Measurements from ENCODE around the gene FBLN2. TPM values are rescaled to one million over a fixed set of nuclear protein-coding genes. Genes with fewer than 3 reads are reported as not detected.

The FBLN2 gene
- total RNA-seq, 2 donors from 2014 or later = 0.19 TPM; not detected in 1

GRCh38 chr3:13683288-13683687 lies 134.4 kb downstream of the FBLN2 start:
- Mint-ChIP-seq H3K27ac (peak overlapping the region; percentile 25), H3K4me3 (no peak overlapping the region), H3K4me1 (peaks cover 11% of the 10 kb centered on the region), H3K27me3 (peaks cover 10% of the 10 kb centered on the region), H3K36me3 (ENCODE audit: low read depth) (no peaks in the 10 kb centered on the region), H3K9me3 (peaks cover 9% of the 10 kb centered on the region)
- no peak for ATAC-seq (replicated peaks)

DNA sequence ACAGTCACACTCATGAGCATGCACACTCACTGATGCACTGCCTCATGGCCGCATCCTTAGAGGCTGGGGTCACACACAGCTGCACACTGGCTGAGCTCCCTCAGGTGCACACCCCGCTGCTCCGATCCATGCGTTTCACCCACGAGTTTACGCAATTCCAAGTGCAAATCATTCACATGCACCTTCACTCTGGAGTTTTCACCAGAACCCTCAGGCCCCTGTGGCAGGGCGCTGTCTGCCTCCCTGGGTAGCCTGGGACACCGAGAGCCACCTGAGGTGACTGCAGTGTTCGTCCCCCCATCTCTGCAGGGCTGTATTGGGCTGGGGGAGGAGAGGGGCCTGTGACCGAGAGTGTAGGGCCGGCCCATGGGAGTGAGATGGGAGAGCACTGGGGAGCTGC lies 134.8 kb downstream of the FBLN2 start:
- no peaks in the 10 kb centered on the region for H3K36me3 Mint-ChIP-seq (ENCODE audit: low read depth)
- ATAC-seq (replicated peaks) = no peak
- H3K9me3 Mint-ChIP-seq = peaks cover 9% of the 10 kb centered on the region
- H3K4me3 Mint-ChIP-seq = no peak overlapping the region
- H3K27me3 Mint-ChIP-seq = peaks cover 10% of the 10 kb centered on the region
- H3K27ac Mint-ChIP-seq = peak overlapping the region; percentile 25
- peaks cover 11% of the 10 kb centered on the region for H3K4me1 Mint-ChIP-seq

- Mint-ChIP-seq H3K9me3 (peaks cover 9% of the 10 kb centered on the region), H3K27me3 (peaks cover 10% of the 10 kb centered on the region), H3K36me3 (ENCODE audit: low read depth) (no peaks in the 10 kb centered on the region), H3K4me3 (no peak overlapping the region), H3K4me1 (peaks cover 11% of the 10 kb centered on the region), H3K27ac (no peak overlapping the region)
- no peak for ATAC-seq (replicated peaks)
Measured at GRCh38 chr3:13684350-13684749, 135.4 kb downstream of the FBLN2 start.

DNA sequence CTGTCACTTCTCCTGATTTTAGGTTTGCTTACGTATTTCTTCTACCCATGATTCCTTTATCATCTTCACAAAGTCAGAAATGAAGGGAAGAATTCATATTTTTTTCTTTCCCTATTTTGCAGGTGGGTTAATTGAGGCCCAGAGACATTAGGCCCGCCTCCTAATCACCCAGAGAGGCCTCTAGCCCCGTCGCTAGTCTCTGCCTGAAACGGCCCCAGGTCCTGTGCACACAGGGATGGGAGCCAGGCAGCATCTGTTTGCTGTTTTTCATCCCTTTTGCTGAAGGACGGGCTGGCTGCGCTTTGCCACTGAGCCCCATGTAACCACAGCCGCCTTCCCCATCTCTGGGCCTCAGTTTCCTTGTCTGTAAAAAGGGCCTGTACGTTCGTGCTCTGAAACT lies 135.9 kb downstream of the FBLN2 start:
- Mint-ChIP-seq H3K4me1 (peaks cover 11% of the 10 kb centered on the region), H3K4me3 (no peak overlapping the region), H3K27me3 (peaks cover 10% of the 10 kb centered on the region), H3K36me3 (ENCODE audit: low read depth) (no peaks in the 10 kb centered on the region), H3K27ac (no peak overlapping the region), H3K9me3 (peaks cover 9% of the 10 kb centered on the region)
- ATAC-seq (replicated peaks) = no peak

DNA sequence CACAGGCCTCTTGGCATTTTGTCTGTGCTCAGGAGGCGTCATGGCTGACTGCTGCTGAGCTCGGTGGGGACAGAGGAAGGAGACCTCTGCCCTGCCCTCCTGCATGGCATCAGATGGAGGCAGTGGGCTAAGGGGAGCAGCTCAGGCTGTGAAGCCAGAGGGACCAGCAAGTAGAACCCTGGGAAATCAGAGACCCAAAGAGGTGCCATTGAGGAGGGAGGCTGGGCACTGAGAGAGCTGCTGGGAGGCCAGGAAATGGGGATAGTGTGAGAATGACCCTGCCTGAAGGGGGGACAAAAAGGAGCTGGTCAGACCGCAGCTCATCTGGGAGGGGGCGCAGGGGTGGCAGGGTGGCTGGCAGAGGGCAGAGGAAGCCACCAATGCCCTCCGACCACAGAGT lies 136.8 kb downstream of the FBLN2 start:
- ATAC-seq (replicated peaks) = no peak
- Mint-ChIP-seq H3K9me3 (peaks cover 9% of the 10 kb centered on the region), H3K27ac (no peak overlapping the region), H3K27me3 (peaks cover 10% of the 10 kb centered on the region), H3K36me3 (ENCODE audit: low read depth) (no peaks in the 10 kb centered on the region), H3K4me3 (no peak overlapping the region), H3K4me1 (peaks cover 11% of the 10 kb centered on the region)

GRCh38 chr3:13686367-13687160 lies 137.6 kb downstream of the FBLN2 start:
- H3K27me3 Mint-ChIP-seq = peaks cover 10% of the 10 kb centered on the region
- no peaks in the 10 kb centered on the region for H3K36me3 Mint-ChIP-seq (ENCODE audit: low read depth)
- H3K27ac Mint-ChIP-seq = no peak overlapping the region
- H3K9me3 Mint-ChIP-seq = peaks cover 9% of the 10 kb centered on the region
- no peak for ATAC-seq (replicated peaks)
- peaks cover 11% of the 10 kb centered on the region for H3K4me1 Mint-ChIP-seq
- no peak overlapping the region for H3K4me3 Mint-ChIP-seq

DNA sequence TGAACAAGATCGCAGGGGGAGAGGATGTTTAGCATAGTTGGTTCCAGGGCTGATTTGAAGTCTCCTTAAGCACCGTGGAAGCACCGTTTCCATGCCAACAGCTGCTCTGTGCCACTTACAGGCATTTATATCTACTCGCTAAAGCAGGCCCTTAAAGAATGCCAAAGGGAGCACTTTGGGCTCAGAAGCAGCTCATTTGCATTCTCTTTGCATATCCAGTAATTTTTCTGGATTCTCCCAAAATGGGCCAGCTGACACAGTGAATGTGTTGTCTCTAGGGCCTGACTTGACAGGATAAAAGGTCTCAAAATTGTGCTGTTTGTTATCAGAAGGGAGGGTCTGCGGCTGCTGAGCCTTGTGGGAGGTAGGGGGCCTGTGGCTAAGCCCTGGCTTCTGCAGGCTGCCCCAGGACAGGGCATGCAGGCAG lies 138.6 kb downstream of the FBLN2 start:
- no peak overlapping the region for H3K27ac Mint-ChIP-seq

More for the DNA sequence above, 138.6 kb downstream of the FBLN2 start:
- ATAC-seq (replicated peaks) = no peak
- peaks cover 11% of the 10 kb centered on the region for H3K4me1 Mint-ChIP-seq
- H3K9me3 Mint-ChIP-seq = peaks cover 9% of the 10 kb centered on the region
- H3K4me3 Mint-ChIP-seq = no peak overlapping the region
- no peaks in the 10 kb centered on the region for H3K36me3 Mint-ChIP-seq (ENCODE audit: low read depth)
- peaks cover 12% of the 10 kb centered on the region for H3K27me3 Mint-ChIP-seq

Other genes with a start within 250 kb of the FBLN2 start
- 100 to 1,000 TPM in 1 of 2 donors, 10 to 100 TPM in 1; 86.9 to 146 TPM for gene NUP210, start 128.8 kb upstream of the FBLN2 start, total RNA-seq
- gene HDAC11, start 68.8 kb upstream of the FBLN2 start, total RNA-seq = 1 to 10 TPM; 3.6 to 5.4 TPM